ENCODE data around the gene ZDHHC5.

- TF ChIP-seq CTCF (IDR thresholded peaks at IDR 0.05) (no peak), EZH2 (IDR thresholded peaks at IDR 0.05) (no peak), EZH2phosphoT487 (IDR thresholded peaks at IDR 0.05) (no peak)
Measured at GRCh38 chr11:57633394-57634070, 34.4 kb upstream of the ZDHHC5 start.
